Subcutaneous abdominal adipose tissue (tissue), 5 donors: ENCODE measurements around the gene PTPN13.

Source experiments
- H3K27ac ChIP-seq: one replicate; pipeline ENCODE4 v1.7.0; 2013; ENCODE audit warnings: low read depth, mild to moderate bottlenecking, inconsistent platforms, low read length, moderate library complexity
- H3K27me3 ChIP-seq, 5 donors: one replicate each; pipeline ENCODE4 v1.7.0; 2013; ENCODE audit warnings: low read length in 5 of 5, inconsistent platforms in 1 of 5; ENCODE audit not compliant: control insufficient read depth in 5 of 5, insufficient read depth in 4 of 5
- H3K36me3 ChIP-seq, 5 donors: one replicate each; pipeline ENCODE4 v1.7.0; 2013; ENCODE audit warnings: low read length in 5 of 5; ENCODE audit not compliant: control insufficient read depth in 5 of 5, insufficient read depth in 5 of 5
- H3K4me1 ChIP-seq, 5 donors: one replicate each; pipeline ENCODE4 v1.7.0; 2013; ENCODE audit warnings: low read length in 5 of 5, mild to moderate bottlenecking in 3 of 5, moderate library complexity in 1 of 5; ENCODE audit not compliant: control insufficient read depth in 5 of 5, insufficient read depth in 5 of 5
- H3K4me3 ChIP-seq, 5 donors: one replicate each; pipeline ENCODE4 v1.7.0; 2013; ENCODE audit warnings: low read length in 5 of 5, low read depth in 1 of 5
- H3K9ac ChIP-seq, 5 donors: one replicate each; pipeline ENCODE4 v1.7.0; 2013; ENCODE audit warnings: low read length in 5 of 5, mild to moderate bottlenecking in 4 of 5, moderate library complexity in 3 of 5
- H3K9me3 ChIP-seq, 5 donors: one replicate each; pipeline ENCODE4 v1.7.0; 2013; ENCODE audit warnings: low read length in 5 of 5; ENCODE audit not compliant: control insufficient read depth in 5 of 5
- donor health status: healthy.
- donor health status: healthy.
- donor health status: healthy.
- donor health status: healthy.
- donor health status: healthy.

PTPN13 gene

DNA sequence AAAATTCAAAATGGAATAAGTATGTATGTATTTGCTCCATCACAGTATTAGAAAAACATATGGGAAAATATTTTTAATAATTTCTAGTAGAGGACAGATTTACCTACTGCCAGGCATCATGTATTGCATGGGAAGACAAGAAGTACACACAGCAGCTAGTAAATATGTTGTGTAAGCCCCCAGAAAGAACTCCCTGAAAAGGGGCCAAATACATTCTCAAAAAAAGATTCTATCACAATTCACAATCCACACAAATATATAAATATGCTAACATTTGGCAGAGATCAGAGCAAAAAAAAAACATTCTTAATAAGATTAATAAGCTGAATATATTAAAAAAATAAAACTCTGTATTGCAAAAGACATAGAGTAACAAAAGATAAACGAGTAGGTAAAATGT lies 227.0 kb downstream of the PTPN13 start:
- peaks cover 2 to 11% (median 10%) of the 10 kb centered on the region in 5 donors for H3K4me1 ChIP-seq
- H3K4me3 ChIP-seq = no peak overlapping the region
- H3K27ac ChIP-seq = no peak overlapping the region
- peaks cover 0 to 14% (median 11%) of the 10 kb centered on the region in 5 donors for H3K36me3 ChIP-seq
- no peak overlapping the region for H3K9ac ChIP-seq
- H3K27me3 ChIP-seq = no peaks in the 10 kb centered on the region
- H3K9me3 ChIP-seq = peaks cover 0 to 1% (median 0%) of the 10 kb centered on the region in 5 donors

DNA sequence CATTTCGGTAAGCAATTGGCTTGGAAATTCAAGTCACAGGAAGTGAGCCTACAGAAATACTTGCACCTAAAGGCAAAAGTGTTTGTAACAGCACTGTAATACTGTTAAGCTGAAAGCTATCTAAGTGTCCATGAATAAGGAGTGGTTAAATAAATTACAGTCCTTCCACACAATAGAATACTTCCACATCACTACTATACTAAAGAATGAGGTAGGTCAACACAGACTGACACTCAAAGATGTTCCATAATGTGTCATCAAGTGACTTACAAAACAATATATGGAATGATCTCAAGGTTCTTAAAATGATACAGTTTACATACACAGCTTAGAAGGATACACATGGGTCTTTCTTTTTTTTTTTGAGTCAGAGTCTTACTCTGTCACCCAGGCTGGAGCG lies 228.0 kb downstream of the PTPN13 start:
- Histone ChIP-seq H3K4me1 (peaks cover 0 to under 1% (median under 1%) of the 10 kb centered on the region in 5 donors), H3K27ac (no peak overlapping the region), H3K27me3 (no peaks in the 10 kb centered on the region), H3K9ac (no peak overlapping the region), H3K9me3 (no peaks in the 10 kb centered on the region), H3K4me3 (no peak overlapping the region), H3K36me3 (peaks cover 0 to 18% (median 11%) of the 10 kb centered on the region in 5 donors)

DNA sequence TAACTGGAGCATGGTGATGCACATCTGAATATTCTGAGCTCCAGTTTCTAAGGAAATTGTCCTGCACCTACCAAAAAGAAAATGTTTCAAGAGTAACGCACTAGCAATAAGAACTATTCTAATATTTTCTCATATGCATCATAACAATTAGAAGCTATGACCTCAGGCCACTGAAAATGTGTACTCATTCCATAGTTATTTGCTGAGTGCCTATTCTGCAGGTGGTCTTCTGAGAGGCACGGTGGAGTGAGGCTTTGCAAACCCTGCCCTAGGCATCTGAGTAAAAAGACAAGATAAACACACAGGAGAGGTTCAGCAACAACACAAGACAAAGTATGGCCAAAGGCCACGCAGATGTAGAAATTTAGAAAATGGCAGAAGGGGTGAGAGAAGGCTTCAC lies 231.4 kb downstream of the PTPN13 start:
- Histone ChIP-seq H3K9me3 (no peaks in the 10 kb centered on the region), H3K27me3 (no peaks in the 10 kb centered on the region), H3K4me1 (no peaks in the 10 kb centered on the region), H3K4me3 (no peak overlapping the region), H3K36me3 (peaks cover 0 to 28% (median 14%) of the 10 kb centered on the region in 5 donors), H3K27ac (no peak overlapping the region), H3K9ac (no peak overlapping the region)

DNA sequence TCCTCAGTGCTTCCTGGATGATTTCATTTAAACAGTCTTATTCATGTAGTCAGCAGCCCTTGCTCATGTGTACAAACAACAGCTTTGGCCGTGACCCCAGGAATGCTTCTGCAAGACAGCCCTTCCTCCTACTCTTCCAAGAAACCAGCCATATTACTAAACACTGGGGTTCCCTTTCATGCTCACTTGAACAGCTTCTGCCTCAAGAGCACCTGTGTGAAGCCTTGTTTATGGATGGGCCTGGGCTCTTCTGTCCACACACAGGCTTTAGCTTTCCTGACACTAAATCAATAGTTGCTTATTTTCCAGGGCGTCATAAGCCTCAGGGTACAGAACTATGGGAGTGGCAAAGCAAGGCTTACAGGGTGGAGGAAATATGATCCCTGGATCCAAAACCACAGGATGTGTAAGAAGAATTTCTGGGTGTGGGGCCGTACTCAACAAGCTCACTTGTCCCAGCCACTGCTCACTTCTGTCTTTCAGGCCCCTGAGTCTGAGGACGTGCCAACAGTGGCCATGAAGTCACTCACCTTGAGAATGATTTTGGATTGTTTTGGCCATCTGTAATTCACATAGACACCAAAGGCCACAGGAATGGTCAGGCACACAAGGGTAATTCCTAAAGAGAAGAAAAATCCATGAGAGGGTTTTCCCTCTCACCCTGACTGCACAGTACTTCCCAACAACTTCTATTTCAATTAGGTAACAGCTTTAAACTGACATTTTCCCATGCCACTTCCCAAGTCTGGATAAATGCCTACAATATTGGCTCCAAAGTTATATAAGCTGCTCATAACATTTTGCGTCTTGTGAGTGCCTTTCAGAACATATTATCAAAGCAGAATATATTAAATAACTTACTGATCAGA lies 237.4 kb downstream of the PTPN13 start:
- H3K27ac ChIP-seq = no peak overlapping the region
- peaks cover 0 to 23% (median 5%) of the 10 kb centered on the region in 5 donors for H3K36me3 ChIP-seq
- no peak overlapping the region for H3K9ac ChIP-seq
- H3K27me3 ChIP-seq = no peaks in the 10 kb centered on the region
- H3K4me3 ChIP-seq = no peak overlapping the region
- H3K9me3 ChIP-seq = no peaks in the 10 kb centered on the region
- peaks cover 0 to 7% (median 0%) of the 10 kb centered on the region in 5 donors for H3K4me1 ChIP-seq

DNA sequence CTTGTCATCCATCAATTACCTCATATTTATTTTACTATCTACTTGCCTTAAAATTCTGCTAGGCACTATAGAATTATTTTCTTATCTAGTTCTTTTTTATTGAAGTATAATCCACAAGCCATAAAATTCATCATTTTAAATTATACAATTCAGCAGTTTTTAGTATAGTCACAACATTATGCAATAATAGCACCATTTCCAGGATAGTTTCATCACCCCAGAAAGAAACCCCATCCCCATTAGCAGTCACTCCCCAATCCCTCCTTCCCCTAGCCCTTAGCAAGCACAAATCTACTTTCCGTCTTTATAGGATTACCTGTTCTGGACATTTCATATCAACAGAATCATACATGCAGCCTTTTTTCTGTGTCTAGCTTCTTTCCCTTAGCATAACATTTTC lies 239.5 kb downstream of the PTPN13 start:
- Histone ChIP-seq H3K9me3 (no peaks in the 10 kb centered on the region), H3K27me3 (no peaks in the 10 kb centered on the region), H3K4me1 (peaks cover 0 to 10% (median 0%) of the 10 kb centered on the region in 5 donors), H3K4me3 (no peak overlapping the region), H3K36me3 (peaks cover 0 to 14% (median 2%) of the 10 kb centered on the region in 5 donors), H3K9ac (no peak overlapping the region), H3K27ac (no peak overlapping the region)

DNA sequence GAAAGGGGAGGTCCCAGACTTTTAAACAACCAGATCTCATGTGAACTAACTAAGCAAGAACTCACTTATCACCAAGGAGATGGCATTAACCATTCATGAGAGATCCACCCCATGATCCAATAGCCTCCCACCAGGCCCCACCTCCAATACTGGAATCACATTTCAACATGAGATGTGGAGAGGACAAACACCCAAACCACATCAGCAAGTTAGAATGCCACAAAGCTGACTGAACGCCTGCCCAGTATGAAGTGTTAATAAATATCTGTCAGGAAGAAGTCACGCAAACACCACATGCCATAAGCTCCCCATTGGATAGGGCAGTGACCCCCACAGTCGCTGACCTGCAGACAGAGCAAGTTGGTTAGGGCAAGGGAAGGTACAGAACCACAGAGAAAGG lies 240.8 kb downstream of the PTPN13 start:
- H3K27me3 ChIP-seq = no peaks in the 10 kb centered on the region
- H3K27ac ChIP-seq = no peak overlapping the region
- no peaks in the 10 kb centered on the region for H3K9me3 ChIP-seq
- peaks cover 0 to 14% (median 2%) of the 10 kb centered on the region in 5 donors for H3K36me3 ChIP-seq
- peaks cover 0 to 10% (median 0%) of the 10 kb centered on the region in 5 donors for H3K4me1 ChIP-seq
- no peak overlapping the region for H3K4me3 ChIP-seq
- no peak overlapping the region for H3K9ac ChIP-seq

DNA sequence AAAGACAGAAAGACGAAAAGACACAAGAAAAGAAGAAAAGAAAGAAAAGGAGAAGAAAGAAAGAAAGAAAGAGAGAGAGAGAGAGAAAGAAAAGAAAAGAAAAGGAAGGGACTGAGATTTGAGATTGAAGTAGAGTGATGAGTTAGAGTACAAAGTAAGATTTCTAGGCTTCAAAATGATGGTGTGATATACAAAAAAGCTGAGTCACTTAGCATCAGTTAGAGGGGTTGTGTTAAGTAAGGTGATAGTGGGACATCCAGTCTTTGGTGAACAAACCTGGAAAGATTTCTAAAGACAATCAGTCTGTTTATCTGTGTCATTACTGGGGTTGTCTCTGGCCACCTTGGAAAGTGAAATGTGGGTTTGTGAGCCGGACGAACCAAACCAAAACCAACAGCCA lies 241.6 kb downstream of the PTPN13 start:
- peaks cover 0 to 10% (median 0%) of the 10 kb centered on the region in 5 donors for H3K4me1 ChIP-seq
- no peak overlapping the region for H3K27ac ChIP-seq
- H3K36me3 ChIP-seq = peaks cover 0 to 9% (median 0%) of the 10 kb centered on the region in 5 donors
- no peaks in the 10 kb centered on the region for H3K27me3 ChIP-seq
- no peak overlapping the region for H3K9ac ChIP-seq
- no peak overlapping the region for H3K4me3 ChIP-seq
- no peaks in the 10 kb centered on the region for H3K9me3 ChIP-seq

DNA sequence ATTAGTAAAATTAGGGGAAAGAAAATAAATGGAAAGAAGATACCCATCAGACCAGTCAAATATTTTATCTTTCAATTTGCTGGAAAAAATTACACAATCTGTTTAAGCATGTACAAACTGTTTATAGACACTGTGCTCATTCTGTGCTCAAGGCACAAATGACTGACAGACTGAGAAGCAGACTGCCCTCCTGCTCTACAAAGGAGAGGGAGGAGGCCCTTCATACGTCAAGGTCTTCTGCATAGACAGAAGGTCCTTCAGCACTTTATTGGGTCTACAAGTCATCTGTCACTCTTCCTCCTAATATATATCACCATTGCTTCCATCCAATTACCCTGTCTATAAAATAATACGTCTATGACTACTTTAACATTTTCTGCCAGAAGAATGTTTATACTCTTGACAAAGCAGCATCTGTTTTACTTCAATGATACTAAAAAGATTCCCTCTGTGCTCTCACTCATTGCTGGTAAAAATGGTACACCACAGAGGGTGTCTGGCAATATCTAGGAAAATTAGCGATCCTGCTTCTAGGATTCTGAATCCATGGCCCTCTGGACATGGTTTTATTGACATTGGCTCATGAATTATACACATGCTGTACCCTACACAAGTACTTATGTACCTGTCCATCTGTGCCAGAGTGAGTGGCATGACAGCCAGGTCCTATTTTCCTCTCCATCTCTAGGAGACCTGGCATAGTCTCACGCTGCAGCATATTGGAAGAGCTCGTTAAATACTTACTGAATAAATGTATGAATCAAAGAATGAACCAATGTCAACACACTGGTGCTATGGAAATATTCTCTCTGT lies 243.8 kb downstream of the PTPN13 start:
- H3K4me1 ChIP-seq = peaks cover 0 to 9% (median 3%) of the 10 kb centered on the region in 5 donors
- H3K27me3 ChIP-seq = no peaks in the 10 kb centered on the region
- H3K36me3 ChIP-seq = peaks cover 0 to 3% (median 0%) of the 10 kb centered on the region in 5 donors
- no peak overlapping the region for H3K9ac ChIP-seq
- no peak overlapping the region for H3K4me3 ChIP-seq
- no peak overlapping the region for H3K27ac ChIP-seq
- no peaks in the 10 kb centered on the region for H3K9me3 ChIP-seq

DNA sequence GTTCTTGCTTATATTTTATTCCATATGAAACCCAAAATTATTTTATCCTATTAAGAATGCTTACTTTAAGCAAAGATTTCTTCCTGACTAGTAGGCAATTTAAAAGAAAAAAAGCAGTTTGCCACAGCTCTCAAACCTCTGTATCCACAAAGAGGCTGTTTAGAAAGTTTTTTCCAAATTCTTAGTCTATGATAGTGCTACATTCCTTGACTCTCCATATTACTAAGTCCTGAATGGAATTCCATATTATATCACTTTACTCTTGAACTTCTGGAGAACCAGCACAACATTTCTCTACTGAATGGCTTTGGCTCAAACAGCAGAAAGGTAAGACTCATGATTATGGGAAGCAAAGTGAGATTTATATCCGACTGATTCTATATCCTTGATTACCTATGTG lies 246.7 kb downstream of the PTPN13 start:
- Histone ChIP-seq H3K9ac (no peak overlapping the region), H3K36me3 (no peaks in the 10 kb centered on the region), H3K27ac (no peak overlapping the region)

DNA sequence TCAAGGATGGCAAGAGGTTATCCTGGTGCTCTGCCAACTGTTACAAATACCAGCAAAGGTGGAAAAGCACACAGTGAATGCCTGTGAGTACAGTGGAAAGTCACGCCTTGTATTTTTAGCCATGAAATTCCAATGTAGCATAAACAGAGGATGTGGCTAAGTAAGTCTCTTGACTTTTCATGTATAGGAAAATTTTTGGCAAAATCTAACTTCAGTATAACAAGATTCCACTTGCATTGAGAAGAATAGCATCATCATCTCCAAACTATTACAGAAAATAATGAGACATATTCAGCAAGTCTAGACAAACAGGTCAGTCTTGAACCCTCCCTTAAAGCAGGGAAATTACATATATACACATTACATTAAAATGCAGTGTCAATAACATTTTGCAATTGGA lies 247.2 kb downstream of the PTPN13 start:
- H3K4me3 ChIP-seq = no peak overlapping the region
- H3K27me3 ChIP-seq = no peaks in the 10 kb centered on the region
- H3K36me3 ChIP-seq = no peaks in the 10 kb centered on the region
- peaks cover 0 to 28% (median 4%) of the 10 kb centered on the region in 5 donors for H3K4me1 ChIP-seq
- H3K9me3 ChIP-seq = no peaks in the 10 kb centered on the region
- no peak overlapping the region for H3K27ac ChIP-seq
- no peak overlapping the region for H3K9ac ChIP-seq

More for the DNA sequence above, 246.7 kb downstream of the PTPN13 start:
- H3K9me3 ChIP-seq = no peaks in the 10 kb centered on the region
- H3K4me3 ChIP-seq = no peak overlapping the region
- peaks cover 0 to 26% (median 4%) of the 10 kb centered on the region in 5 donors for H3K4me1 ChIP-seq
- no peaks in the 10 kb centered on the region for H3K27me3 ChIP-seq
